ENCODE results near the gene FRMD7.

The FRMD7 gene

DNA sequence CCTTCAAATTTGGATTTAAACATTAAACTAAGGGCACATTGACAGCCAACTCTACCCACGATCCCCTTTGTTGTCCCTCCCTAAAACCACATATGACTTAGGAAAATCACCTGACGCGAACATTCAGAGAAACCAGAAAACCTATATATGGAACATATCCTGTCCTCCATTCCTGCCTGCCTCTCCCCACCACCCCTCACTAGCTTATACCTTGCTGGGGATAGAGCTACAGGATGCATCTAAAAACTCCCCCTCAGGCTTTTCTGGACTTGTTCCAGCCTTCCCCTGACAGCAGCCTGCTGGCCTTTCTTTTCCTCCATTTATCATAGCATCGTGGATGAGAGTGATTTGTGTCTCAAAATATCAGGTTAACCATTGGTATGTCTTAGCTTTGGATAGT lies 96.0 kb downstream of the FRMD7 start:
- DNase-seq, result no peak

DNA sequence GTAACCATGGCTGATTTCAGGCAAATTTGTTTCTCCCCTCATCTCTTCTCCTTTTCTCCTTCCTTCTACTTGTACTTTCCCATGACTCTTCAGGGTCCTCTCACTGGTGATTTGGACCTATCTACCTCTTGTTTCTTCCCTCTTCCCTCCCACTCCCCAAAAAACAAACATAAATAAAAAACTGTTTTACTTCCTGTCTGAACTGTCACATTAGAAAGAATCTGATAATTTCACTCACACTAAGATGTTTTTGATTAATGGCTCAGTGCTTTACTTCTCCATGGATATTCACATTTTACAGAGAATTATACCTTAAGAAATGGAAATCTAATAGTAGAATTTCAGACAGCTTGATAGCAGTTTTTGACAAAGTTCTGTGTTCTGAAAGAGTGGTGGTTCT lies 97.6 kb downstream of the FRMD7 start:
- no peak for DNase-seq
